Ishikawa (cell line): ENCODE results near the gene TCF4.

Experiments
- EP300 ChIP-seq: IDR thresholded peaks from 2 replicates; pipeline ENCODE4 v1.6.1; 2012; ENCODE audit warnings: borderline replicate concordance
- NFIC ChIP-seq: IDR thresholded peaks from 2 replicates; pipeline ENCODE4 v1.6.1; 2012
- RAD21 ChIP-seq: IDR thresholded peaks from 2 replicates; pipeline ENCODE4 v1.6.1; 2012; ENCODE audit warnings: low read depth
- REST ChIP-seq: IDR thresholded peaks from 2 replicates; pipeline ENCODE4 v1.6.1; 2012; ENCODE audit warnings: low read depth, mild to moderate bottlenecking
- USF1 ChIP-seq: IDR thresholded peaks from 2 replicates; pipeline ENCODE4 v1.6.1; 2012
- YY1 ChIP-seq: IDR thresholded peaks from 2 replicates; pipeline ENCODE4 v1.6.1; 2012; ENCODE audit warnings: low read depth

- no peak for TF ChIP-seq EP300
- no peak for TF ChIP-seq REST
- TF ChIP-seq NFIC: no peak
- TF ChIP-seq USF1: no peak
- TF ChIP-seq RAD21: no peak
- no peak for TF ChIP-seq YY1
Measured at GRCh38 chr18:55243857-55244256, 344.1 kb downstream of the TCF4 start.
